OCI-LY3 (cell line): ENCODE results near the gene NPNT.

Source experiments
- CTCF ChIP-seq: fragments of 200-600, 300-600 bp; sonication (generic); IDR thresholded peaks from 2 replicates; pipeline ENCODE4 v1.5.1; 2014; ENCODE audit warnings: antibody characterized with exemption, low read length, low read depth
- EZH2phosphoT487 ChIP-seq: fragments of 200-600 bp; shearing (Covaris generic); IDR thresholded peaks from 2 replicates; pipeline ENCODE4 v1.6.1; 2018; ENCODE audit warnings: antibody characterized with exemption, mixed run types, low read depth

- TF ChIP-seq CTCF = no peak
- TF ChIP-seq EZH2phosphoT487 = no peak
Measured at GRCh38 chr4:105900541-105900940, 5.3 kb downstream of the NPNT start.
